Measurements from ENCODE around the gene BCL3. TPM values are rescaled to one million over a fixed set of nuclear protein-coding genes. Genes with fewer than 3 reads are reported as not detected.

BCL3 gene
- total and polyA plus RNA-seq, 2 of the 13 experiments (the other 11 are each of a cell fraction or from before 2014, with no cell fraction given), result 2.3 to 4.0 TPM

DNA sequence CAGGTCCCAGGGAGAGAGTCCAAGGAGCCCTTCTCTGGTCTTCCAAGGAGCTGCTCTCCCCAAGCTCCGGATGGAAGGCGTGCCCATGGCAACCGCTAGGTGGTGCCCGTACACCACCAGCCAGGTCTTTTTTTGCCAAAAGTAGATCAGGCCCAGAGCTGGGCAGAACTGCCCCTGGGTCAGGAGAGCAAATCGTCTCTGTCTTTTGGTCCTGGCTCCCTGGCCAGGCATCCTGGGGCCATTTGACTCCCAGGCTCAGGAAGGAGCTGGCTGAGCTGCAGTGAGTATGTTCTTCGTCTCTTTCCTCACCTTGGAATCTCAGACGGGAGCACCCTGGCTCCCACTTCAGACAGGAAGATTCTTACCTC, 24.6 kb upstream of the BCL3 start (continued):
- TF ChIP-seq, protein P1, sequence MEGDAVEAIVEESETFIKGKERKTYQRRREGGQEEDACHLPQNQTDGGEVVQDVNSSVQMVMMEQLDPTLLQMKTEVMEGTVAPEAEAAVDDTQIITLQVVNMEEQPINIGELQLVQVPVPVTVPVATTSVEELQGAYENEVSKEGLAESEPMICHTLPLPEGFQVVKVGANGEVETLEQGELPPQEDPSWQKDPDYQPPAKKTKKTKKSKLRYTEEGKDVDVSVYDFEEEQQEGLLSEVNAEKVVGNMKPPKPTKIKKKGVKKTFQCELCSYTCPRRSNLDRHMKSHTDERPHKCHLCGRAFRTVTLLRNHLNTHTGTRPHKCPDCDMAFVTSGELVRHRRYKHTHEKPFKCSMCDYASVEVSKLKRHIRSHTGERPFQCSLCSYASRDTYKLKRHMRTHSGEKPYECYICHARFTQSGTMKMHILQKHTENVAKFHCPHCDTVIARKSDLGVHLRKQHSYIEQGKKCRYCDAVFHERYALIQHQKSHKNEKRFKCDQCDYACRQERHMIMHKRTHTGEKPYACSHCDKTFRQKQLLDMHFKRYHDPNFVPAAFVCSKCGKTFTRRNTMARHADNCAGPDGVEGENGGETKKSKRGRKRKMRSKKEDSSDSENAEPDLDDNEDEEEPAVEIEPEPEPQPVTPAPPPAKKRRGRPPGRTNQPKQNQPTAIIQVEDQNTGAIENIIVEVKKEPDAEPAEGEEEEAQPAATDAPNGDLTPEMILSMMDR (CRISPR knock-in tag; IDR thresholded peaks at IDR 0.05), result peak; percentile 98
- TF ChIP-seq, protein P2, sequence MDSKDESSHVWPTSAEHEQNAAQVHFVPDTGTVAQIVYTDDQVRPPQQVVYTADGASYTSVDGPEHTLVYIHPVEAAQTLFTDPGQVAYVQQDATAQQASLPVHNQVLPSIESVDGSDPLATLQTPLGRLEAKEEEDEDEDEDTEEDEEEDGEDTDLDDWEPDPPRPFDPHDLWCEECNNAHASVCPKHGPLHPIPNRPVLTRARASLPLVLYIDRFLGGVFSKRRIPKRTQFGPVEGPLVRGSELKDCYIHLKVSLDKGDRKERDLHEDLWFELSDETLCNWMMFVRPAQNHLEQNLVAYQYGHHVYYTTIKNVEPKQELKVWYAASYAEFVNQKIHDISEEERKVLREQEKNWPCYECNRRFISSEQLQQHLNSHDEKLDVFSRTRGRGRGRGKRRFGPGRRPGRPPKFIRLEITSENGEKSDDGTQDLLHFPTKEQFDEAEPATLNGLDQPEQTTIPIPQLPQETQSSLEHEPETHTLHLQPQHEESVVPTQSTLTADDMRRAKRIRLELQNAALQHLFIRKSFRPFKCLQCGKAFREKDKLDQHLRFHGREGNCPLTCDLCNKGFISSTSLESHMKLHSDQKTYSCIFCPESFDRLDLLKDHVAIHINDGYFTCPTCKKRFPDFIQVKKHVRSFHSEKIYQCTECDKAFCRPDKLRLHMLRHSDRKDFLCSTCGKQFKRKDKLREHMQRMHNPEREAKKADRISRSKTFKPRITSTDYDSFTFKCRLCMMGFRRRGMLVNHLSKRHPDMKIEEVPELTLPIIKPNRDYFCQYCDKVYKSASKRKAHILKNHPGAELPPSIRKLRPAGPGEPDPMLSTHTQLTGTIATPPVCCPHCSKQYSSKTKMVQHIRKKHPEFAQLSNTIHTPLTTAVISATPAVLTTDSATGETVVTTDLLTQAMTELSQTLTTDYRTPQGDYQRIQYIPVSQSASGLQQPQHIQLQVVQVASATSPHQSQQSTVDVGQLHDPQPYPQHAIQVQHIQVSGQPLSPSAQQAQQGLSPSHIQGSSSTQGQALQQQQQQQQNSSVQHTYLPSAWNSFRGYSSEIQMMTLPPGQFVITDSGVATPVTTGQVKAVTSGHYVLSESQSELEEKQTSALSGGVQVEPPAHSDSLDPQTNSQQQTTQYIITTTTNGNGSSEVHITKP (CRISPR knock-in tag; IDR thresholded peaks at IDR 0.05; ENCODE audit: low read depth), result 0 out of 2 replicates have a peak, but pooled peaks have one; percentile 52
- TF ChIP-seq ZNF878 (CRISPR knock-in tag; IDR thresholded peaks at IDR 0.05) (no peak), RFX5 (IDR thresholded peaks at IDR 0.05; ENCODE audit: low read depth, low read length) (no peak), SP1 (IDR thresholded peaks at IDR 0.05) (no peak), SP1 (CRISPR knock-in tag; IDR thresholded peaks at IDR 0.05) (no peak), ONECUT2 (CRISPR knock-in tag; IDR thresholded peaks at IDR 0.05) (no peak), HMGA1 (CRISPR knock-in tag; conservative IDR thresholded peaks at IDR 0.05) (no peak), CREB1 (IDR thresholded peaks at IDR 0.05) (no peak), CREB1 (CRISPR knock-in tag; IDR thresholded peaks at IDR 0.05) (no peak), ZNF34 (CRISPR knock-in tag; IDR thresholded peaks at IDR 0.05; ENCODE audit: borderline replicate concordance) (no peak), MYC (CRISPR knock-in tag; IDR thresholded peaks at IDR 0.05; ENCODE audit: borderline replicate concordance) (peak; percentile 35; the same call in 1 of the 2 replicates), ZNF83 (CRISPR knock-in tag; IDR thresholded peaks at IDR 0.05; ENCODE audit: borderline replicate concordance) (no peak), ZNF382 (CRISPR knock-in tag; IDR thresholded peaks at IDR 0.05; ENCODE audit: borderline replicate concordance) (no peak), DNMT3B (CRISPR knock-in tag; conservative IDR thresholded peaks at IDR 0.05) (no peak), ZMYM3 (CRISPR knock-in tag; IDR thresholded peaks at IDR 0.05) (no peak), KAT8 (CRISPR knock-in tag; IDR thresholded peaks at IDR 0.05) (peak; percentile 38; the same call in 1 of the 2 replicates), ZNF343 (CRISPR knock-in tag; IDR thresholded peaks at IDR 0.05) (no peak), ZNF557 (CRISPR knock-in tag; IDR thresholded peaks at IDR 0.05) (no peak), IKZF4 (CRISPR knock-in tag; IDR thresholded peaks at IDR 0.05; ENCODE audit: borderline replicate concordance, low read depth, not compliant biosample characterization) (no peak), CC2D1A (CRISPR knock-in tag; IDR thresholded peaks at IDR 0.05) (no peak), POLR2A (IDR thresholded peaks at IDR 0.05; ENCODE audit: insufficient read depth in 1 of 2, low read depth in 2 of 2, low read length in 2 of 2) (no peak), HOXA7 (CRISPR knock-in tag; IDR thresholded peaks at IDR 0.05) (no peak), PRPF4 (IDR thresholded peaks at IDR 0.05; ENCODE audit: low read depth, low read length, poor library complexity, severe bottlenecking) (no peak), ZFAT (CRISPR knock-in tag; conservative IDR thresholded peaks at IDR 0.05) (no peak), SIX4 (CRISPR knock-in tag; IDR thresholded peaks at IDR 0.05) (no peak), HIVEP1 (CRISPR knock-in tag; IDR thresholded peaks at IDR 0.05) (peak; percentile 82)
- TF ChIP-seq, protein P3, sequence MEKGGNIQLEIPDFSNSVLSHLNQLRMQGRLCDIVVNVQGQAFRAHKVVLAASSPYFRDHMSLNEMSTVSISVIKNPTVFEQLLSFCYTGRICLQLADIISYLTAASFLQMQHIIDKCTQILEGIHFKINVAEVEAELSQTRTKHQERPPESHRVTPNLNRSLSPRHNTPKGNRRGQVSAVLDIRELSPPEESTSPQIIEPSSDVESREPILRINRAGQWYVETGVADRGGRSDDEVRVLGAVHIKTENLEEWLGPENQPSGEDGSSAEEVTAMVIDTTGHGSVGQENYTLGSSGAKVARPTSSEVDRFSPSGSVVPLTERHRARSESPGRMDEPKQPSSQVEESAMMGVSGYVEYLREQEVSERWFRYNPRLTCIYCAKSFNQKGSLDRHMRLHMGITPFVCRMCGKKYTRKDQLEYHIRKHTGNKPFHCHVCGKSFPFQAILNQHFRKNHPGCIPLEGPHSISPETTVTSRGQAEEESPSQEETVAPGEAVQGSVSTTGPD (CRISPR knock-in tag; IDR thresholded peaks at IDR 0.05), result peak; percentile 71; the same call in 1 of the 2 replicates
